ENCODE measurements around the gene QKI.

DNA sequence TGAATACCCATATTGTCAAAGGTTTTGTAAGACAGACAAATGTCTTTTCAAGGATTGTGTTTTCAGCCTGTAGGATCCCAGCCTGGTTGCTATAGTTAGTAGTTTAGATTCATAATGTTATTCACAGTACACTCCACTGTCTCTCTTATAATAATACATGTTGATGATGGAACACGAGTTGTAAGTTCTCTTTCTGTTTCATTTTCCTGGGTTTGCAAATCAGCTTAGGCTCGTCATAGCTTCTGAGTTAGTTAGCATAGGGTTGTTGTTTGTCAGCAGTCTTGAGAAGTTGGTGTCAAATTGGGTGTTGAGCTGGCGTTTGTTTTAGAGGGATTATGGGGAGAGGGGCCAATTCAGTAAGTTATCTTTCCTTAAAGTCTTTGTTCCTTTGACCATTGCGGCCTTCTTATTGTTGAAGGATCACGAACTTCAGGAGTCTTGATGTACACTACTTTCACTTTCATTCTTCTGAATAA, 45.8 kb downstream of the QKI start:
- TF ChIP-seq, protein P1, sequence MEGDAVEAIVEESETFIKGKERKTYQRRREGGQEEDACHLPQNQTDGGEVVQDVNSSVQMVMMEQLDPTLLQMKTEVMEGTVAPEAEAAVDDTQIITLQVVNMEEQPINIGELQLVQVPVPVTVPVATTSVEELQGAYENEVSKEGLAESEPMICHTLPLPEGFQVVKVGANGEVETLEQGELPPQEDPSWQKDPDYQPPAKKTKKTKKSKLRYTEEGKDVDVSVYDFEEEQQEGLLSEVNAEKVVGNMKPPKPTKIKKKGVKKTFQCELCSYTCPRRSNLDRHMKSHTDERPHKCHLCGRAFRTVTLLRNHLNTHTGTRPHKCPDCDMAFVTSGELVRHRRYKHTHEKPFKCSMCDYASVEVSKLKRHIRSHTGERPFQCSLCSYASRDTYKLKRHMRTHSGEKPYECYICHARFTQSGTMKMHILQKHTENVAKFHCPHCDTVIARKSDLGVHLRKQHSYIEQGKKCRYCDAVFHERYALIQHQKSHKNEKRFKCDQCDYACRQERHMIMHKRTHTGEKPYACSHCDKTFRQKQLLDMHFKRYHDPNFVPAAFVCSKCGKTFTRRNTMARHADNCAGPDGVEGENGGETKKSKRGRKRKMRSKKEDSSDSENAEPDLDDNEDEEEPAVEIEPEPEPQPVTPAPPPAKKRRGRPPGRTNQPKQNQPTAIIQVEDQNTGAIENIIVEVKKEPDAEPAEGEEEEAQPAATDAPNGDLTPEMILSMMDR (conservative IDR thresholded peaks at IDR 0.05) = no peak
- no peak for TF ChIP-seq EZH2 (IDR thresholded peaks at IDR 0.05; ENCODE audit: low read depth)

All from PC-9 (cell line).